CD14-positive monocyte (primary cell): ENCODE measurements around the gene PRKACB. TPM values are rescaled to one million over a fixed set of nuclear protein-coding genes. Genes with fewer than 3 reads are reported as not detected.

Experiments
- DNase-seq, 3 donors: peaks; one replicate each; pipeline ENCODE4 v3.0.0-alpha.2; 2011 to 2022
- H2AFZ ChIP-seq: 2 replicates; pipeline ENCODE4 v1.6.0; 2012; ENCODE audit warnings: mild to moderate bottlenecking, low read depth, low read length, inconsistent platforms; ENCODE audit not compliant: insufficient read depth, poor library complexity, severe bottlenecking
- H3K27ac ChIP-seq, 2 donors: 1 replicate in 1 of 2; 2 replicates in 1 of 2; pipeline ENCODE4 v1.5.1; 2012 to 2013; ENCODE audit warnings: low read length in 2 of 2, control low read depth in 1 of 2, inconsistent platforms in 1 of 2, low read depth in 1 of 2, mild to moderate bottlenecking in 1 of 2
- H3K27me3 ChIP-seq, 2 donors: one replicate each; pipeline versions ENCODE4 v1.6.0 to v1.6.1; 2011 to 2013; ENCODE audit warnings: low read length in 2 of 2; ENCODE audit not compliant: control insufficient read depth in 2 of 2, insufficient read depth in 2 of 2
- H3K36me3 ChIP-seq, 2 donors: replicated peaks in 1 of 2; 1 replicate in 1 of 2; 2 replicates in 1 of 2; pipeline versions ENCODE4 v1.5.1 to v1.6.1; 2012 to 2013; ENCODE audit warnings: low read length in 2 of 2, control low read depth in 1 of 2, inconsistent platforms in 1 of 2, mild to moderate bottlenecking in 1 of 2; ENCODE audit not compliant: insufficient read depth in 2 of 2, control insufficient read depth in 1 of 2
- H3K4me1 ChIP-seq, 2 donors: 1 replicate in 1 of 2; 2 replicates in 1 of 2; pipeline versions ENCODE4 v1.5.1 to v1.6.1; 2012 to 2013; ENCODE audit warnings: low read length in 2 of 2, control low read depth in 1 of 2, inconsistent platforms in 1 of 2, mild to moderate bottlenecking in 1 of 2, moderate library complexity in 1 of 2; ENCODE audit not compliant: insufficient read depth in 2 of 2, control insufficient read depth in 1 of 2
- H3K4me2 ChIP-seq: replicated peaks from 2 replicates; pipeline ENCODE3; 2012; ENCODE audit warnings: low read length, moderate library complexity, mild to moderate bottlenecking; ENCODE audit not compliant: poor library complexity, severe bottlenecking; ENCODE audit errors: extremely low read depth
- H3K4me3 ChIP-seq, 3 experiments: fragments of 200-600 bp in 1 of 3; sonication (generic) in 1 of 3; replicated peaks in 1 of 3; 1 replicate in 2 of 3; 2 replicates in 1 of 3; pipeline ENCODE4 v1.5.1; 2011 to 2013; ENCODE audit warnings: low read length in 3 of 3, mild to moderate bottlenecking in 3 of 3, control low read depth in 2 of 3, low read depth in 2 of 3, inconsistent platforms in 1 of 3, moderate library complexity in 1 of 3
- H3K79me2 ChIP-seq: 2 replicates; pipeline ENCODE4 v1.6.0; 2012; ENCODE audit warnings: mild to moderate bottlenecking, control low read depth, inconsistent platforms, low read length, moderate library complexity; ENCODE audit not compliant: insufficient read depth
- H3K9ac ChIP-seq: 2 replicates; pipeline ENCODE4 v1.6.0; 2017; ENCODE audit warnings: low read length, mild to moderate bottlenecking; ENCODE audit not compliant: insufficient read depth, poor library complexity, severe bottlenecking
- H3K9me3 ChIP-seq, 2 donors: replicated peaks in 1 of 2; 1 replicate in 1 of 2; 2 replicates in 1 of 2; pipeline versions ENCODE4 v1.5.1 to v1.6.1; 2012 to 2013; ENCODE audit warnings: low read length in 2 of 2, control low read depth in 1 of 2; ENCODE audit not compliant: control insufficient read depth in 1 of 2, insufficient read depth in 1 of 2
- H4K20me1 ChIP-seq: 2 replicates; pipeline ENCODE4 v1.6.0; 2012; ENCODE audit warnings: mild to moderate bottlenecking, low read length, control low read depth, moderate library complexity; ENCODE audit not compliant: insufficient read depth
- H3K27ac Mint-ChIP-seq, 7 donors: one replicate each; pipeline ENCODE4 v1.8.0; 2020; ENCODE audit warnings: mild to moderate bottlenecking in 7 of 7, mixed read lengths in 7 of 7, moderate library complexity in 6 of 7, inconsistent platforms in 2 of 7
- H3K27me3 Mint-ChIP-seq, 3 donors: one replicate each; pipeline ENCODE4 v1.8.0; 2021 to 2022; ENCODE audit warnings: low read depth in 3 of 3, mild to moderate bottlenecking in 3 of 3, mixed read lengths in 3 of 3, moderate library complexity in 3 of 3, inconsistent platforms in 1 of 3
- H3K36me3 Mint-ChIP-seq, 2 donors: one replicate each; pipeline ENCODE4 v1.8.0; 2020; ENCODE audit warnings: mixed read lengths in 2 of 2, inconsistent platforms in 1 of 2, mild to moderate bottlenecking in 1 of 2
- H3K4me1 Mint-ChIP-seq: one replicate; pipeline ENCODE4 v1.8.0; 2020; ENCODE audit warnings: mild to moderate bottlenecking, mixed read lengths
- H3K4me3 Mint-ChIP-seq, 2 donors: one replicate each; pipeline ENCODE4 v1.8.0; 2020; ENCODE audit warnings: mild to moderate bottlenecking in 2 of 2, mixed read lengths in 2 of 2, moderate library complexity in 1 of 2
- H3K9me3 Mint-ChIP-seq, 7 donors: one replicate each; pipeline ENCODE4 v1.8.0; 2020 to 2022; ENCODE audit warnings: mixed read lengths in 7 of 7, mild to moderate bottlenecking in 6 of 7, moderate library complexity in 6 of 7, inconsistent platforms in 2 of 7
- WGBS: methylation state at CpG from one replicate; pipeline ENCODE4 v1.1.5; 2013; ENCODE audit warnings: missing lambda C conversion rate; ENCODE audit not compliant: insufficient coverage; 5-methylcytosine and 5-hydroxymethylcytosine counted together
- intact Hi-C, 2 donors: fragments of 100-400 bp; cut with micrococcal nuclease; formaldehyde crosslinking; loops; one replicate each; pipeline versions ENCODE4 v1.15.0 to v1.15.1; 2023
- polyA plus RNA-seq, 3 donors: library from polyadenylated mRNA; depleted of rRNA in 1 of 3; unstranded in 2 of 3; stranded (reverse) in 1 of 3; fragments of 300-500 nt in 2 of 3; fragments of >200 nt in 1 of 3; fragmentation: Illumina TruSeq in 2 of 3; gene quantifications; 1 replicate in 2 of 3; 2 replicates in 1 of 3; pipeline ENCODE4 v1.2.3, GENCODE V29; 2012 to 2021
- TF ChIP-seq, protein P1 (sequence below): fragments of 200-600 bp; IDR thresholded peaks from one replicate; pipeline ENCODE4 v1.8.0; 2022; ENCODE audit warnings: antibody characterized with exemption, mild to moderate bottlenecking

Gene PRKACB
- polyA plus RNA-seq, 3 donors = 2.5 to 14.5 (median 13.8) TPM

GRCh38 chr1:84236256-84236655 lies 92.2 kb downstream of the PRKACB start:
- no peak overlapping the region for H3K27ac Mint-ChIP-seq

GRCh38 chr1:84242641-84243040 lies 98.6 kb downstream of the PRKACB start:
- Mint-ChIP-seq H3K36me3 (peaks cover 11 to 14% of the 10 kb centered on the region in 2 donors), H3K27me3 (no peaks in the 10 kb centered on the region), H3K27ac (no peak overlapping the region), H3K4me1 (peaks cover 8% of the 10 kb centered on the region), H3K9me3 (peaks cover 0 to 9% (median 2%) of the 10 kb centered on the region in 7 donors), H3K4me3 (no peak overlapping the region)
- H3K4me1 ChIP-seq = peaks cover 0 to 5% of the 10 kb centered on the region in 2 donors
- DNase-seq = no peak
- H3K4me3 ChIP-seq = no peak overlapping the region
- H3K4me2 ChIP-seq = no peak overlapping the region
- H3K9me3 ChIP-seq = peaks cover 0 to 2% of the 10 kb centered on the region in 2 donors
- intact Hi-C loops = no loop called here
- H3K9ac ChIP-seq = no peak overlapping the region
- no peaks in the 10 kb centered on the region for H4K20me1 ChIP-seq
- no peak overlapping the region for H2AFZ ChIP-seq
- H3K27ac ChIP-seq = no peak overlapping the region
- TF ChIP-seq, protein P1, sequence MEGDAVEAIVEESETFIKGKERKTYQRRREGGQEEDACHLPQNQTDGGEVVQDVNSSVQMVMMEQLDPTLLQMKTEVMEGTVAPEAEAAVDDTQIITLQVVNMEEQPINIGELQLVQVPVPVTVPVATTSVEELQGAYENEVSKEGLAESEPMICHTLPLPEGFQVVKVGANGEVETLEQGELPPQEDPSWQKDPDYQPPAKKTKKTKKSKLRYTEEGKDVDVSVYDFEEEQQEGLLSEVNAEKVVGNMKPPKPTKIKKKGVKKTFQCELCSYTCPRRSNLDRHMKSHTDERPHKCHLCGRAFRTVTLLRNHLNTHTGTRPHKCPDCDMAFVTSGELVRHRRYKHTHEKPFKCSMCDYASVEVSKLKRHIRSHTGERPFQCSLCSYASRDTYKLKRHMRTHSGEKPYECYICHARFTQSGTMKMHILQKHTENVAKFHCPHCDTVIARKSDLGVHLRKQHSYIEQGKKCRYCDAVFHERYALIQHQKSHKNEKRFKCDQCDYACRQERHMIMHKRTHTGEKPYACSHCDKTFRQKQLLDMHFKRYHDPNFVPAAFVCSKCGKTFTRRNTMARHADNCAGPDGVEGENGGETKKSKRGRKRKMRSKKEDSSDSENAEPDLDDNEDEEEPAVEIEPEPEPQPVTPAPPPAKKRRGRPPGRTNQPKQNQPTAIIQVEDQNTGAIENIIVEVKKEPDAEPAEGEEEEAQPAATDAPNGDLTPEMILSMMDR = no peak
- WGBS = no CpG with 5 or more reads among the region's 3 CpGs
- H3K79me2 ChIP-seq = no peaks in the 10 kb centered on the region
- H3K36me3 ChIP-seq = peaks cover 5 to 14% of the 10 kb centered on the region in 2 donors
- H3K27me3 ChIP-seq = no peaks in the 10 kb centered on the region

More at GRCh38 chr1:84236256-84236655, 92.2 kb downstream of the PRKACB start:
- no peak overlapping the region for H3K4me3 ChIP-seq
- TF ChIP-seq, protein P1 = no peak
- intact Hi-C loops = no loop called here
- H3K27me3 ChIP-seq = no peaks in the 10 kb centered on the region
- H3K27me3 Mint-ChIP-seq = no peaks in the 10 kb centered on the region
- peaks cover 0 to 6% of the 10 kb centered on the region in 2 donors for H3K4me1 ChIP-seq
- H2AFZ ChIP-seq = no peak overlapping the region
- no CpG with 5 or more reads among the region's 2 CpGs for whole genome bisulfite sequencing
- peaks cover 34 to 37% of the 10 kb centered on the region in 2 donors for H3K36me3 Mint-ChIP-seq
- no peaks in the 10 kb centered on the region for H3K9me3 ChIP-seq
- no peak for DNase-seq
- no peak overlapping the region for H3K27ac ChIP-seq
- no peak overlapping the region for H3K4me2 ChIP-seq
- H3K4me1 Mint-ChIP-seq = peaks cover 4% of the 10 kb centered on the region
- no peak overlapping the region for H3K4me3 Mint-ChIP-seq
- H4K20me1 ChIP-seq = no peaks in the 10 kb centered on the region
- peaks cover 8 to 27% (median 17%) of the 10 kb centered on the region in 7 donors for H3K9me3 Mint-ChIP-seq
- no peak overlapping the region for H3K9ac ChIP-seq
- no peaks in the 10 kb centered on the region for H3K79me2 ChIP-seq
- peaks cover 8 to 23% of the 10 kb centered on the region in 2 donors for H3K36me3 ChIP-seq
